Upper lobe of right lung (tissue), 1 donor: ENCODE measurements around the gene RALGPS2. TPM values are rescaled to one million over a fixed set of nuclear protein-coding genes. Genes with fewer than 3 reads are reported as not detected.
A peak's percentile ranks its signal among the peaks of the same experiment; 100 is the strongest.

ENCODE experiments used
- ATAC-seq: fragments of 200-7000 bp; cut with Tn5 transposase; one replicate; pipeline ENCODE4 v1.9.1; 2020; ENCODE audit warnings: mild to moderate bottlenecking, moderate library complexity
- DNase-seq: peaks from one replicate; pipeline ENCODE4 v3.0.0-alpha.2; 2020
- H3K27ac ChIP-seq: fragments of 200-600 bp; one replicate; pipeline ENCODE4 v1.8.0; 2022
- H3K27me3 ChIP-seq: fragments of 200-600 bp; one replicate; pipeline ENCODE4 v1.8.0; 2022; ENCODE audit warnings: mild to moderate bottlenecking
- H3K36me3 ChIP-seq: fragments of 200-600 bp; one replicate; pipeline ENCODE4 v1.8.0; 2022
- H3K4me1 ChIP-seq: fragments of 200-600 bp; one replicate; pipeline ENCODE4 v1.8.0; 2022
- H3K4me3 ChIP-seq: fragments of 200-600 bp; one replicate; pipeline ENCODE4 v1.8.0; 2022; ENCODE audit warnings: mild to moderate bottlenecking
- H3K9me3 ChIP-seq: fragments of 200-600 bp; one replicate; pipeline ENCODE4 v1.8.0; 2022
- CTCF ChIP-seq: fragments of 200-600 bp; IDR thresholded peaks from one replicate; pipeline ENCODE4 v1.8.0; 2022; ENCODE audit warnings: antibody characterized with exemption
- intact Hi-C: fragments of 100-400 bp; cut with DNase I; formaldehyde crosslinking; loops from one replicate; pipeline ENCODE4 v1.11.0; 2022
- total RNA-seq: library from RNA; stranded (reverse); fragmentation: NEBNext Ultra II Directional; extraction: Animal tissue kit (Norgen Biotek cat#: 25700); gene quantifications from one replicate; pipeline ENCODE4 v1.2.1, GENCODE V29; 2021
- donor health status: DM: no; HTN: yes; CAD: no; lungs with severe emphysema.

Gene RALGPS2
- total RNA-seq, 1 donor from 2014 or later, result 5.3 TPM

- ATAC-seq (no peak), DNase-seq (no peak)
- no peak overlapping the region for H3K4me3 ChIP-seq
- no peaks in the 10 kb centered on the region for H3K9me3 ChIP-seq
- H3K27me3 ChIP-seq, result no peaks in the 10 kb centered on the region
- TF ChIP-seq CTCF, result no peak
- no peaks in the 10 kb centered on the region for H3K4me1 ChIP-seq
- intact Hi-C loops, result no loop called here
- no peaks in the 10 kb centered on the region for H3K36me3 ChIP-seq
- H3K27ac ChIP-seq, result no peak overlapping the region
Observed at GRCh38 chr1:178962853-178963711, 238.0 kb downstream of the RALGPS2 start.

GRCh38 chr1:178964469-178965330 is 239.7 kb downstream of the RALGPS2 start:
- ATAC-seq (no peak), DNase-seq (no peak)
- no peaks in the 10 kb centered on the region for H3K27me3 ChIP-seq
- no peaks in the 10 kb centered on the region for H3K36me3 ChIP-seq
- no peak overlapping the region for H3K27ac ChIP-seq
- intact Hi-C loops, result no loop called here
- TF ChIP-seq CTCF, result no peak
- no peak overlapping the region for H3K4me3 ChIP-seq
- H3K4me1 ChIP-seq, result no peaks in the 10 kb centered on the region
- no peaks in the 10 kb centered on the region for H3K9me3 ChIP-seq

GRCh38 chr1:178966312-178966711 is 241.3 kb downstream of the RALGPS2 start:
- Histone ChIP-seq H3K4me1 (no peaks in the 10 kb centered on the region), H3K4me3 (no peak overlapping the region), H3K27me3 (no peaks in the 10 kb centered on the region), H3K27ac (no peak overlapping the region), H3K9me3 (no peaks in the 10 kb centered on the region), H3K36me3 (no peaks in the 10 kb centered on the region)
- no peak for TF ChIP-seq CTCF
- intact Hi-C loops, result no loop called here
- DNase-seq, result no peak
- no peak for ATAC-seq

- no peaks in the 10 kb centered on the region for H3K9me3 ChIP-seq
- H3K27ac ChIP-seq, result no peak overlapping the region
- no peaks in the 10 kb centered on the region for H3K4me1 ChIP-seq
- no peaks in the 10 kb centered on the region for H3K36me3 ChIP-seq
- DNase-seq (no peak), ATAC-seq (peak; percentile 16)
- intact Hi-C loops, result no loop called here
- no peak overlapping the region for H3K4me3 ChIP-seq
- H3K27me3 ChIP-seq, result no peaks in the 10 kb centered on the region
- no peak for TF ChIP-seq CTCF
Observed at GRCh38 chr1:178969226-178969987, 244.4 kb downstream of the RALGPS2 start.

GRCh38 chr1:178970184-178970583 is 245.1 kb downstream of the RALGPS2 start:
- Histone ChIP-seq H3K27ac (no peak overlapping the region), H3K4me1 (no peaks in the 10 kb centered on the region), H3K4me3 (no peak overlapping the region), H3K9me3 (no peaks in the 10 kb centered on the region), H3K27me3 (no peaks in the 10 kb centered on the region), H3K36me3 (no peaks in the 10 kb centered on the region)
- TF ChIP-seq CTCF, result no peak
- DNase-seq (no peak), ATAC-seq (no peak)
- intact Hi-C loops, result no loop called here
